ENCODE measurements around the gene GATAD2A. TPM values are rescaled to one million over a fixed set of nuclear protein-coding genes. Genes with fewer than 3 reads are reported as not detected.

GATAD2A gene
- total and polyA plus RNA-seq, 2 of the 13 experiments (the other 11 are each of a cell fraction or from before 2014, with no cell fraction given), result 16.8 to 28.6 TPM

GRCh38 chr19:19482809-19483596 is 77.5 kb downstream of the GATAD2A start (continued):
- TF ChIP-seq ARID4A (CRISPR knock-in tag; IDR thresholded peaks at IDR 0.05; ENCODE audit: borderline replicate concordance), result no peak
- no peak for TF ChIP-seq TFE3 (CRISPR knock-in tag; IDR thresholded peaks at IDR 0.05)
- TF ChIP-seq ZNF687 (CRISPR knock-in tag; IDR thresholded peaks at IDR 0.05), result no peak
- no peak for TF ChIP-seq ZNF747 (CRISPR knock-in tag; IDR thresholded peaks at IDR 0.05; ENCODE audit: borderline replicate concordance)
- no peak for TF ChIP-seq ZBTB8A (CRISPR knock-in tag; IDR thresholded peaks at IDR 0.05; ENCODE audit: borderline replicate concordance, low read depth)
- no peak for TF ChIP-seq TEAD2 (CRISPR knock-in tag; IDR thresholded peaks at IDR 0.05)
